ENCODE data around the gene ACER2. TPM values are rescaled to one million over a fixed set of nuclear protein-coding genes. Genes with fewer than 3 reads are reported as not detected.

ACER2 gene
- total and polyA plus RNA-seq, 4 donors = 1.0 to 11.2 (median 3.3) TPM

- DNase-seq (no peak), ATAC-seq (ENCODE audit: low FRiP score) (no peak)
- no peak overlapping the region for H3K27ac ChIP-seq (ENCODE audit: low read depth in 1 of 2, low read length in 2 of 2)
- no peaks in the 10 kb centered on the region for H3K4me1 ChIP-seq (ENCODE audit: control insufficient read depth in 1 of 2, insufficient read depth in 2 of 2, low read length in 2 of 2)
- intact Hi-C loops (cut with DNase I) = no loop called here
- H3K9me3 ChIP-seq (ENCODE audit: control insufficient read depth, low read length) = no peaks in the 10 kb centered on the region
- H3K4me3 ChIP-seq (ENCODE audit: low read length in 2 of 2) = no peak overlapping the region
- H3K36me3 ChIP-seq (ENCODE audit: control insufficient read depth in 1 of 2, insufficient read depth in 2 of 2, low read length in 1 of 2) = no peaks in the 10 kb centered on the region
- H3K27me3 ChIP-seq (ENCODE audit: control insufficient read depth in 1 of 2, insufficient read depth in 2 of 2, low read length in 1 of 2) = no peaks in the 10 kb centered on the region
These were observed 82.0 kb downstream of the ACER2 start for GRCh38 chr9:19490828-19491227.

DNA sequence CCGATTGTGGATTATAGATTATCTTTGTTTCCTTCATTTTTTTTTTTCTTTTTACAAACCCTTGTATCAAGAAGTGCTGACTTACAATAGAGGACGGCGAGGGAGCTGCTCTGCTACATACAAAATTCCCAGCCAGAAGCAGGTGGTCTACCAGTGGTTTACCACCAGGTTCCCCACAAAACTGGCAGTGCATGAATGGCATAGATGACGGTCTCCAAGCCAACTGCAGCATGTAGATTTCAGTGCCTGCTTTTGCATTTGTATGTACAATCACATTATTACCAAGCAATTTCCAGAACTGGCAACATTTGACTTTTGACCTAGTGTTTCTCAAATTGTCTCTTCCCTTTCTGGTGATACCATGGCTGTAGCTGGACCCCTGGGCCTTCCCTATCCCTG is 84.0 kb downstream of the ACER2 start:
- Histone ChIP-seq H3K27me3 (ENCODE audit: control insufficient read depth in 1 of 2, insufficient read depth in 2 of 2, low read length in 1 of 2) (no peaks in the 10 kb centered on the region), H3K27ac (ENCODE audit: low read depth in 1 of 2, low read length in 2 of 2) (no peak overlapping the region), H3K9me3 (ENCODE audit: control insufficient read depth, low read length) (no peaks in the 10 kb centered on the region), H3K4me1 (ENCODE audit: control insufficient read depth in 1 of 2, insufficient read depth in 2 of 2, low read length in 2 of 2) (no peaks in the 10 kb centered on the region), H3K4me3 (ENCODE audit: low read length in 2 of 2) (no peak overlapping the region), H3K36me3 (ENCODE audit: control insufficient read depth in 1 of 2, insufficient read depth in 2 of 2, low read length in 1 of 2) (no peaks in the 10 kb centered on the region)
- ATAC-seq (ENCODE audit: low FRiP score) (no peak), DNase-seq (no peak)
- intact Hi-C loops (cut with DNase I) = no loop called here
- WGBS, 2 donors = 74 to 77% methylated on average over 4 of the region's 4 CpGs

DNA sequence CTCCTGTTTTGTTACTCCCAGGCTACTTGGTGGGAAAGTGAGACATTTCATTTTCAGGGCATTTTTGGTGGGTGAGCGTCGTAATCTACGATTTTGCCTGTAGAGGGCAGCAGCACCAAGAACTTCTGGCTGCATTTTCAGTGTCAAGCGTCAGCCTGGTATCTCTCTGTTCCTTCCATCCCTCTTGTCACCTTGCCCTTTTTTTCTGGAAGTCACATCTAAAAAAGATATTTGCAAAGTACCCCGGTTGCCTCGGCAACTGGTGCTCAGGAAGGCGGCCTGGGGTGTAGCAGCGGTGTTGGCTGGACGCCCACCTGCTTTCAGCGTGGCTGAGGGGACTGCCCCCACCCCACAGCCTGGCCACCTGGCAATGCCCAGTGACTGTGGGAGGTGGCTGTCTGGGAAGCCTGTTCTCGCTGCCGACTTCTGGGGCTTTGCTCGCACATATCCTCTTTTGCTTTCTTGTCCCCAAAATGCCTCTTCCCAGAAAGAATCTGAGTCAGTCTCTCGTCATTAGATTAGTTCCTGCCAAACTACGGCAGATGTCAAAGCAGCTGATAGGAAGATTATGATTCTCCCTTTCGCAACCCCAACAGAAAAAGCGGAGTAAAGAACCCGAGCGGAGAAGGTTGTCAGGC is 84.5 kb downstream of the ACER2 start:
- ATAC-seq (ENCODE audit: low FRiP score) = peak; percentile 82
- Histone ChIP-seq H3K4me1 (ENCODE audit: control insufficient read depth in 1 of 2, insufficient read depth in 2 of 2, low read length in 2 of 2) (no peaks in the 10 kb centered on the region), H3K36me3 (ENCODE audit: control insufficient read depth in 1 of 2, insufficient read depth in 2 of 2, low read length in 1 of 2) (no peaks in the 10 kb centered on the region), H3K27ac (ENCODE audit: low read depth in 1 of 2, low read length in 2 of 2) (no peak overlapping the region), H3K4me3 (ENCODE audit: low read length in 2 of 2) (peak overlapping the region in 1 of 2 donors; percentile 6), H3K9me3 (ENCODE audit: control insufficient read depth, low read length) (no peaks in the 10 kb centered on the region), H3K27me3 (ENCODE audit: control insufficient read depth in 1 of 2, insufficient read depth in 2 of 2, low read length in 1 of 2) (no peaks in the 10 kb centered on the region)
- WGBS, 2 donors = 8 to 9% methylated on average over 19 of the region's 19 CpGs
- intact Hi-C loops (cut with DNase I) = no loop called here
- DNase-seq = peak; percentile 76 to 88

DNA sequence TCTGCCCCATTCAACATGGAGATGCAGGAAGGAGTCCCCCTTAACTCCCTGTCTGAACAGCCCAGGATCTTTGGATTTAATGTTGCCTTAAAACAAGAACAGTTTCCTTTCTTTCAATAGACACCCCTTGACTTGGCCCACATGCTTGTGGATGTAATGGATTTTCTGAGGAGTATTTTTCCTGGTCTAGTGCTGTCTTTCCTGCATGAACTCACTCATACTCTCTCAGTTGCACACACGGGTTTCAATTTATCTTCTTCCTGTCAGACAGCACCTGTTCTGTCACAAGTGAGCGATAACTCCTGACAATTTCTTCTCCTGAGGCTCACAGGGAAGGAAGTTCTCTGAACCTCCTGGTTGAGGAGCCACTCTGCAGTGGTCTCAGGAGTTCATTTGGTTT is 85.1 kb downstream of the ACER2 start:
- Histone ChIP-seq H3K4me1 (ENCODE audit: control insufficient read depth in 1 of 2, insufficient read depth in 2 of 2, low read length in 2 of 2) (no peaks in the 10 kb centered on the region), H3K27me3 (ENCODE audit: control insufficient read depth in 1 of 2, insufficient read depth in 2 of 2, low read length in 1 of 2) (no peaks in the 10 kb centered on the region), H3K9me3 (ENCODE audit: control insufficient read depth, low read length) (no peaks in the 10 kb centered on the region), H3K4me3 (ENCODE audit: low read length in 2 of 2) (no peak overlapping the region), H3K27ac (ENCODE audit: low read depth in 1 of 2, low read length in 2 of 2) (no peak overlapping the region), H3K36me3 (ENCODE audit: control insufficient read depth in 1 of 2, insufficient read depth in 2 of 2, low read length in 1 of 2) (no peaks in the 10 kb centered on the region)
- DNase-seq = no peak
- intact Hi-C loops (cut with DNase I) = no loop called here
- 60 to 65% methylated on average over 2 of the region's 2 CpGs for WGBS, 2 donors
- ATAC-seq (ENCODE audit: low FRiP score) = no peak

DNA sequence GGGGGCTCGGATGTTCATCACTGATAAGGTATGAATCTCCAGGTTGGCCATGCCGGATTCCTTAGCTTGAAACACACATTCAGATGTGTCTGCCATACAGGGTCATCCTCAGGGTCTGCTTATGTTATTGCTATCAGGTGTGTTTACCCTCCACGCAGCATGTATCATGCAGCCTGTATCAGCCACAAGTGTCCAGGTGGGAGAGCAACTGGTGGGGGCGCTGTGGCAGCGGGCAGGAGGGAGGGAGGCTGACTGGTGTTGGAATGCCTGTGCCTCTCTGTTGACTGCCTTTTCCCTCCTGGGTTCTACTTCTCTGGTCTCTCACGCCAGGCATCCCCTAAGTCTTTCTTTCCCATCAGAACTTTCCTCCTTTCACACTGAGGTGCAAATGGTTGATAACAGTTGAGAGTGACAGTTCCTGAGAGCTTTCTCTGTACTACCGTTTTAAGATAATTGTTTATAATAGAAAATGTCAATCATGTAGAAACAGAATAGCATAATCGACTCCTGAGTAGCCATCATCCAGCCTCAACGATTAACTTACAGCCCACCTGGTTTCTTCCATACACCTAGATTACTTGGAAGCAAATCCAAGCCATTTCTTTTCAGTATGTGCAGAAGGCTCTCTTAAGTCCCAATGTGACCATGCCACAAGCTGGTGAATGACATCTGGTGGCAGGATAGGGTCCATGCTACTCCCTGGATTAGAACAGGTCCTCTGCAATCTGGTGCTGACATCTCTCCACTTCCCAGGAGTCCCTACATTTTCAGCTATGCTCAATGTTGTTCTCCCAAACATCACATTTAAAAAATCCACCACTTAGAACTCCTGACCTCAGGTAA is 86.6 kb downstream of the ACER2 start:
- 65 to 68% methylated on average over 9 of the region's 9 CpGs for WGBS, 2 donors
- Histone ChIP-seq H3K27me3 (ENCODE audit: control insufficient read depth in 1 of 2, insufficient read depth in 2 of 2, low read length in 1 of 2) (no peaks in the 10 kb centered on the region), H3K27ac (ENCODE audit: low read depth in 1 of 2, low read length in 2 of 2) (no peak overlapping the region), H3K36me3 (ENCODE audit: control insufficient read depth in 1 of 2, insufficient read depth in 2 of 2, low read length in 1 of 2) (no peaks in the 10 kb centered on the region), H3K4me3 (ENCODE audit: low read length in 2 of 2) (no peak overlapping the region), H3K4me1 (ENCODE audit: control insufficient read depth in 1 of 2, insufficient read depth in 2 of 2, low read length in 2 of 2) (no peaks in the 10 kb centered on the region), H3K9me3 (ENCODE audit: control insufficient read depth, low read length) (no peaks in the 10 kb centered on the region)
- DNase-seq (no peak), ATAC-seq (ENCODE audit: low FRiP score) (no peak)
- intact Hi-C loops (cut with DNase I) = no loop called here

GRCh38 chr9:19496321-19497050 is 87.7 kb downstream of the ACER2 start:
- intact Hi-C loops (cut with DNase I) = no loop called here
- no peaks in the 10 kb centered on the region for H3K9me3 ChIP-seq (ENCODE audit: control insufficient read depth, low read length)
- no peaks in the 10 kb centered on the region for H3K4me1 ChIP-seq (ENCODE audit: control insufficient read depth in 1 of 2, insufficient read depth in 2 of 2, low read length in 2 of 2)
- H3K27ac ChIP-seq (ENCODE audit: low read depth in 1 of 2, low read length in 2 of 2) = no peak overlapping the region
- no peaks in the 10 kb centered on the region for H3K36me3 ChIP-seq (ENCODE audit: control insufficient read depth in 1 of 2, insufficient read depth in 2 of 2, low read length in 1 of 2)
- DNase-seq (no peak), ATAC-seq (ENCODE audit: low FRiP score) (no peak)
- WGBS, 2 donors = 57 to 63% methylated on average over 5 of the region's 5 CpGs
- H3K27me3 ChIP-seq (ENCODE audit: control insufficient read depth in 1 of 2, insufficient read depth in 2 of 2, low read length in 1 of 2) = no peaks in the 10 kb centered on the region
- no peak overlapping the region for H3K4me3 ChIP-seq (ENCODE audit: low read length in 2 of 2)

- no peaks in the 10 kb centered on the region for H3K9me3 ChIP-seq (ENCODE audit: control insufficient read depth, low read length)
- no peaks in the 10 kb centered on the region for H3K36me3 ChIP-seq (ENCODE audit: control insufficient read depth in 1 of 2, insufficient read depth in 2 of 2, low read length in 1 of 2)
- no peak overlapping the region for H3K4me3 ChIP-seq (ENCODE audit: low read length in 2 of 2)
- H3K4me1 ChIP-seq (ENCODE audit: control insufficient read depth in 1 of 2, insufficient read depth in 2 of 2, low read length in 2 of 2) = no peaks in the 10 kb centered on the region
- no peak overlapping the region for H3K27ac ChIP-seq (ENCODE audit: low read depth in 1 of 2, low read length in 2 of 2)
- WGBS, 2 donors = 84 to 87% methylated on average over 1 of the region's 1 CpG
- intact Hi-C loops (cut with DNase I) = no loop called here
- DNase-seq = no peak
- no peak for ATAC-seq (ENCODE audit: low FRiP score)
- H3K27me3 ChIP-seq (ENCODE audit: control insufficient read depth in 1 of 2, insufficient read depth in 2 of 2, low read length in 1 of 2) = no peaks in the 10 kb centered on the region
These were observed 88.5 kb downstream of the ACER2 start for GRCh38 chr9:19497276-19497675.

DNA sequence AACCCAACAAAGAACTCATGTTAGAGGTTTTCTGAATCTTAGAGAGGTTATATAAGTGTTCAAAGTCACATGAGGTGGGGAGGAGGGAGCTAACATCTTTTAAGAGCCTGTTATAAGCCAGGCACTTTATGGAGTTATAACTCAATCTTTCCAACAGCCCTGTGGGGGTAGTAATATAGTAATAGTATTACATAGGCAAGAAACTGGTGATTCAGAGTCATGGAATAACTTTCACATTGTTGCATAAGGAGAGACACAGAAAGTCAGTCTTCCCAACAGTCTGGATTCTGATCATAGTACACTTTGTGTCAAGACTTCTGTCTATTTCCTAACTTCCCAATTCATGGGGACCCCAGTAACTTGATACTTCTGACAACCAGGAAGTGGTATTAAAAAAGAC is 89.2 kb downstream of the ACER2 start:
- no peaks in the 10 kb centered on the region for H3K9me3 ChIP-seq (ENCODE audit: control insufficient read depth, low read length)
- H3K36me3 ChIP-seq (ENCODE audit: control insufficient read depth in 1 of 2, insufficient read depth in 2 of 2, low read length in 1 of 2) = no peaks in the 10 kb centered on the region
- ATAC-seq (ENCODE audit: low FRiP score) = no peak
- no peaks in the 10 kb centered on the region for H3K4me1 ChIP-seq (ENCODE audit: control insufficient read depth in 1 of 2, insufficient read depth in 2 of 2, low read length in 2 of 2)
- intact Hi-C loops (cut with DNase I) = no loop called here
- no peak overlapping the region for H3K27ac ChIP-seq (ENCODE audit: low read depth in 1 of 2, low read length in 2 of 2)
- no peak overlapping the region for H3K4me3 ChIP-seq (ENCODE audit: low read length in 2 of 2)
- DNase-seq = no peak
- no peaks in the 10 kb centered on the region for H3K27me3 ChIP-seq (ENCODE audit: control insufficient read depth in 1 of 2, insufficient read depth in 2 of 2, low read length in 1 of 2)
